ENCODE results near the gene COPS7B.

Gene COPS7B

DNA sequence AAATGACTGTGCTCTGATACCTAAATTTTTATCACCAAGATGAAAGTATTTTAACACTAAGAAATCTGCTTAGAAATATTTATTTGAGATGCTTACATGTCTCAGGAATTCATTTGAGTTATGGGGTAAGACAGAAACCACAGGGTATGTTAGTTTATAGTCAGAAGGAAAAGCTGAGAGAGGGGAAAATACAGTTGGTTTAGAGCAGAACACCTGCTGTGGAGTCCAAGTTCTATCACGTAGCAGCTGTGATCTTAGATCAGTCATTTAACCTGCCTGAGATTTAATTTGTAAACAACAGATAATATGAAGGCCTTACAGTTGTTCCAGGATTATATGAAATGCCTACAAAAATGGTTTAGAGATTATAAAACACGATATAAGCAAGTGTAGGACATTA is 34.2 kb upstream of the COPS7B start:
- TF ChIP-seq, protein P1, sequence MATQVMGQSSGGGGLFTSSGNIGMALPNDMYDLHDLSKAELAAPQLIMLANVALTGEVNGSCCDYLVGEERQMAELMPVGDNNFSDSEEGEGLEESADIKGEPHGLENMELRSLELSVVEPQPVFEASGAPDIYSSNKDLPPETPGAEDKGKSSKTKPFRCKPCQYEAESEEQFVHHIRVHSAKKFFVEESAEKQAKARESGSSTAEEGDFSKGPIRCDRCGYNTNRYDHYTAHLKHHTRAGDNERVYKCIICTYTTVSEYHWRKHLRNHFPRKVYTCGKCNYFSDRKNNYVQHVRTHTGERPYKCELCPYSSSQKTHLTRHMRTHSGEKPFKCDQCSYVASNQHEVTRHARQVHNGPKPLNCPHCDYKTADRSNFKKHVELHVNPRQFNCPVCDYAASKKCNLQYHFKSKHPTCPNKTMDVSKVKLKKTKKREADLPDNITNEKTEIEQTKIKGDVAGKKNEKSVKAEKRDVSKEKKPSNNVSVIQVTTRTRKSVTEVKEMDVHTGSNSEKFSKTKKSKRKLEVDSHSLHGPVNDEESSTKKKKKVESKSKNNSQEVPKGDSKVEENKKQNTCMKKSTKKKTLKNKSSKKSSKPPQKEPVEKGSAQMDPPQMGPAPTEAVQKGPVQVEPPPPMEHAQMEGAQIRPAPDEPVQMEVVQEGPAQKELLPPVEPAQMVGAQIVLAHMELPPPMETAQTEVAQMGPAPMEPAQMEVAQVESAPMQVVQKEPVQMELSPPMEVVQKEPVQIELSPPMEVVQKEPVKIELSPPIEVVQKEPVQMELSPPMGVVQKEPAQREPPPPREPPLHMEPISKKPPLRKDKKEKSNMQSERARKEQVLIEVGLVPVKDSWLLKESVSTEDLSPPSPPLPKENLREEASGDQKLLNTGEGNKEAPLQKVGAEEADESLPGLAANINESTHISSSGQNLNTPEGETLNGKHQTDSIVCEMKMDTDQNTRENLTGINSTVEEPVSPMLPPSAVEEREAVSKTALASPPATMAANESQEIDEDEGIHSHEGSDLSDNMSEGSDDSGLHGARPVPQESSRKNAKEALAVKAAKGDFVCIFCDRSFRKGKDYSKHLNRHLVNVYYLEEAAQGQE (IDR thresholded peaks at IDR 0.05; ENCODE audit: insufficient read depth in 1 of 2, low read depth in 2 of 2, low read length in 2 of 2): no peak
- TF ChIP-seq TAF1 (IDR thresholded peaks at IDR 0.05; ENCODE audit: borderline replicate concordance, insufficient read depth, low read length) (no peak), POLR2AphosphoS5 (IDR thresholded peaks at IDR 0.05; ENCODE audit: low read depth, low read length) (no peak), SIN3A (IDR thresholded peaks at IDR 0.05; ENCODE audit: borderline replicate concordance, insufficient read depth, low read length) (no peak), FOXP2 (optimal IDR thresholded peaks at IDR 0.05; ENCODE audit: borderline replicate concordance, extremely low read depth, extremely low read length, insufficient read depth) (no peak)

DNA sequence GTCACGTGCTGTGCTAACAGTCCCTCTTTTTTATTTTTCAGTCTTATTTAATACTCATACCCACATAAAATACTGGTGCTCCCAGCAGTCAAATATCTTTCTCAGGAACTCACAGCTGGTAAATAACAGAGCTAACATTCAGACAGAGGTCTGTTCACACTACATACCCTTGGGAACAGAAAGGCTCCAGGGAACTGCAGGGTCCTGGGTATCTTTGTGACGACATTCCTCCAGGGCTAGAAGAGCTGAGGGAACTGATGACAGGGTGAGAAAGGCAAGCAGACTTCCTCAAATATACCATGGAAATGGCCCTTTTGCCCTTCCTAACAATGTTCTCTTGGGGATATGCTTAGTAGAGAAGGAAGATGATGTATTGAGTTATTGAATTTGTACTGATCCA is 24.5 kb upstream of the COPS7B start:
- TF ChIP-seq FOXP2 (optimal IDR thresholded peaks at IDR 0.05; ENCODE audit: borderline replicate concordance, extremely low read depth, extremely low read length, insufficient read depth): no peak
- TF ChIP-seq POLR2AphosphoS5 (IDR thresholded peaks at IDR 0.05; ENCODE audit: low read depth, low read length): no peak

DNA sequence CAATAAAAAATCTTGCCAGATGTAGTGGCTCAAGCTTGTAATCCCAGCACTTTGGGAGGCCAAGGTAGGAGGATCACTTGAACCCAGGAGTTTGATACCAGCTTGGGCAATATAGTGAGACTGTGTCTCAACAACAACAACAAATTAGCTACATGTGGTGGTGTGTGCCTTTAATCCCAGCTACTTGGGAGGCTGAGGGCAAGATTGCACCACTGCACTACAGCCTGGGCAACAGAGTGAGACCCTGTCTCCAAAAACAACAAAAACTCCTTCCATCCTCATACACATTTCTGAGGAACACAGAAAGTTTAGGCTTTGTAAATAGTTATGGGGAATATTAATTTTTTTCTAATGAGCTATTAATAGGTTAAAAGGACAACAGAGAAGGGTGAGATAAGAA is 22.1 kb upstream of the COPS7B start:
- TF ChIP-seq, protein P1 (IDR thresholded peaks at IDR 0.05; ENCODE audit: insufficient read depth in 1 of 2, low read depth in 2 of 2, low read length in 2 of 2): no peak
- TF ChIP-seq POLR2AphosphoS5 (IDR thresholded peaks at IDR 0.05; ENCODE audit: low read depth, low read length) (no peak), SIN3A (IDR thresholded peaks at IDR 0.05; ENCODE audit: borderline replicate concordance, insufficient read depth, low read length) (no peak), FOXP2 (optimal IDR thresholded peaks at IDR 0.05; ENCODE audit: borderline replicate concordance, extremely low read depth, extremely low read length, insufficient read depth) (no peak), TAF1 (IDR thresholded peaks at IDR 0.05; ENCODE audit: borderline replicate concordance, insufficient read depth, low read length) (no peak)

DNA sequence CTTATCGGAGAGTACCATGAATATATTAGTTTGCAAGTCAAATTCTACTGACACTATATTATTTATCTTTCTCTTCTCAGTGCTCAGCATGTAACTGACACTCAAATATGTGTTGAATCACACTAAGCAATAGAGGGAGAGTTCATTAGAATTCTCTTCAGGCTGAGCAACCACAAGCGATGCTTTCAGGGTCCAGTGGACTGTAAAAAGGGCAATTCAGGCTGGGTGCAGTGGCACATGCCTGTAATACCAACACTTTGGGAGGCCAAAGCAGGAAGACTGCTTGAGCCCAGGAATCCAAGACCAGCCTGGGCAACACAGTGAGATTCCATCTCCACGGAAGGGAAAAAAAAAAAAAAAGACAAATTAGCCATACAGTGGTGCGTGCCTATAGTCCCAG is 21.5 kb upstream of the COPS7B start:
- TF ChIP-seq, protein P1 (IDR thresholded peaks at IDR 0.05; ENCODE audit: insufficient read depth in 1 of 2, low read depth in 2 of 2, low read length in 2 of 2): no peak
- TF ChIP-seq POLR2AphosphoS5 (IDR thresholded peaks at IDR 0.05; ENCODE audit: low read depth, low read length) (no peak), TAF1 (IDR thresholded peaks at IDR 0.05; ENCODE audit: borderline replicate concordance, insufficient read depth, low read length) (no peak), FOXP2 (optimal IDR thresholded peaks at IDR 0.05; ENCODE audit: borderline replicate concordance, extremely low read depth, extremely low read length, insufficient read depth) (no peak)

DNA sequence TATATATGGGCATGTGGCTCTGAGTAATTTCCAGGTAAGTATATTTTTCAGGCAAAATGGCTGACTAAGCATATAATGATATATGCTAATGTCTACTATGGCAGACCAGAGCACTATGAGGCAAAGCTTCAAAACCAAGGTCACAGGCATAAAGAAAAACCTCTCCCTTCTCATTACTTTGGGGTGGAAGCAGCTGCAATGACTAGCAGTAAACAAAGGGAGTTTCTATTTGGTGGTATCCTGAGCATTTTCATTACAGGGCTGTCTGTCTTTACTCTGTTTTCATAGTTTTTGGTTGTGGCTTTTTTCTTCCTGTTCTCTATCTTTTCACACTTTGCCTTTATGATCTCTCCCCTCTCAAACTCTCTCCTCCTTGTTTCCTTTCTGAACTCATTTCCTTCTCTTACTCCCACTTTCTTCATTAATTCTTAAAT is 20.7 kb upstream of the COPS7B start:
- no peak for TF ChIP-seq SIN3A (IDR thresholded peaks at IDR 0.05; ENCODE audit: borderline replicate concordance, insufficient read depth, low read length)
- TF ChIP-seq, protein P1 (IDR thresholded peaks at IDR 0.05; ENCODE audit: insufficient read depth in 1 of 2, low read depth in 2 of 2, low read length in 2 of 2): no peak
- no peak for TF ChIP-seq POLR2AphosphoS5 (IDR thresholded peaks at IDR 0.05; ENCODE audit: low read depth, low read length)
- TF ChIP-seq FOXP2 (optimal IDR thresholded peaks at IDR 0.05; ENCODE audit: borderline replicate concordance, extremely low read depth, extremely low read length, insufficient read depth): no peak
- no peak for TF ChIP-seq TAF1 (IDR thresholded peaks at IDR 0.05; ENCODE audit: borderline replicate concordance, insufficient read depth, low read length)

Measured in PFSK-1 (cell line).